A549 (cell line): Measurements from ENCODE around the gene MCTP2. TPM values are rescaled to one million over a fixed set of nuclear protein-coding genes. Genes with fewer than 3 reads are reported as not detected.

Experiments
- ATAC-seq, 2 experiments: fragments of 200-7000 bp in 1 of 2; fragments of >200 bp in 1 of 2; cut with Nextera tagmentation in 1 of 2; cut with Tn5 transposase in 1 of 2; 3 replicates each; pipeline versions ENCODE4 v1.8.0 to v1.9.1; 2018 to 2020; ENCODE audit warnings: mild to moderate bottlenecking in 1 of 2, moderate library complexity in 1 of 2
- CTCF ChIA-PET: fragments of 300-600 bp; sonication (Branson Sonifier 250); formaldehyde crosslinking; extraction: SDS; loops from one replicate; lab custom pipeline; 2021; ENCODE audit warnings: antibody characterized with exemption, inconsistent platforms; lab: Yijun Ruan, JAX
- POLR2A ChIA-PET: fragments of 350-600 bp; formaldehyde crosslinking; extraction: SDS; loops from one replicate; lab custom pipeline; 2021; ENCODE audit warnings: antibody characterized with exemption, inconsistent platforms; lab: Yijun Ruan, JAX
- DNase-seq, 2 experiments: peaks; one replicate each; pipeline versions ENCODE4 v3.0.0 to v3.0.0-alpha.2; 2011 to 2016; ENCODE audit warnings: low read depth in 1 of 2, low spot score in 1 of 2
- FAIRE-seq: peaks from 2 replicates; lab custom pipeline; 2011; peaks lifted over from hg19 to GRCh38; lab: Jason Lieb, UNC
- H3K27ac ChIP-seq, 2 experiments: fragments of >200 bp; sonication (Bioruptor Twin); formaldehyde crosslinking; 3 replicates each; pipeline ENCODE4 v1.5.1; 2016 to 2017
- H3K4me1 ChIP-seq: fragments of >200 bp; sonication (Bioruptor Twin); formaldehyde crosslinking; 3 replicates; pipeline ENCODE4 v1.6.1; 2016
- H3K4me2 ChIP-seq: fragments of >200 bp; sonication (Bioruptor Twin); formaldehyde crosslinking; 3 replicates; pipeline ENCODE4 v1.6.1; 2016
- H3K4me3 ChIP-seq: fragments of >200 bp; sonication (Bioruptor Twin); formaldehyde crosslinking; 3 replicates; pipeline ENCODE4 v1.5.1; 2016
- H3K9me3 ChIP-seq: fragments of >200 bp; sonication (Bioruptor Twin); formaldehyde crosslinking; 3 replicates; pipeline ENCODE4 v1.6.1; 2016
- BCL3 ChIP-seq: fragments of >200 bp; sonication (Bioruptor Twin); formaldehyde crosslinking; IDR thresholded peaks from 3 replicates; pipeline ENCODE4 v1.6.1; 2016
- BHLHE40 ChIP-seq: IDR thresholded peaks from 2 replicates; pipeline ENCODE4 v1.6.1; 2012; ENCODE audit warnings: low read depth, low read length, inconsistent platforms
- CBX2 ChIP-seq: fragments of 200-600 bp; sonication (generic); IDR thresholded peaks from 2 replicates; pipeline ENCODE4 v1.6.1; 2016; ENCODE audit warnings: low read depth, mild to moderate bottlenecking, borderline replicate concordance
- CBX8 ChIP-seq: fragments of 200-600 bp; sonication (generic); IDR thresholded peaks from 2 replicates; pipeline ENCODE4 v1.6.1; 2016
- CHD4 ChIP-seq: fragments of 200-600 bp; sonication (generic); IDR thresholded peaks from 2 replicates; pipeline ENCODE4 v1.6.1; 2016; ENCODE audit warnings: antibody characterized with exemption, mild to moderate bottlenecking, borderline replicate concordance
- CTCF ChIP-seq: fragments of >200 bp; sonication (Bioruptor Twin); formaldehyde crosslinking; IDR thresholded peaks from 3 replicates; pipeline ENCODE4 v1.5.1; 2016
- EHMT2 ChIP-seq: fragments of 200-600 bp; sonication (generic); IDR thresholded peaks from 2 replicates; pipeline ENCODE4 v1.6.1; 2016; ENCODE audit warnings: antibody characterized with exemption, low read depth, mild to moderate bottlenecking, moderate library complexity
- ELK1 ChIP-seq: fragments of 150-350 bp; IDR thresholded peaks from 2 replicates; pipeline ENCODE4 v1.6.1; 2014; ENCODE audit warnings: low read depth, mild to moderate bottlenecking, low read length
- EP300 ChIP-seq, 2 experiments: fragments of >200 bp; sonication (Bioruptor Twin); formaldehyde crosslinking; IDR thresholded peaks; 2 replicates in 1 of 2; 3 replicates in 1 of 2; pipeline ENCODE4 v1.6.1; 2016 to 2017
- FOSB ChIP-seq: fragments of 250-450 bp; sonication (Bioruptor Pico); IDR thresholded peaks from 2 replicates; pipeline ENCODE4 v1.5.0; 2020; ENCODE audit warnings: mild to moderate bottlenecking, moderate library complexity
- FOXS1 ChIP-seq: fragments of 250-450 bp; sonication (Bioruptor Pico); IDR thresholded peaks from 2 replicates; pipeline ENCODE4 v1.5.0; 2020; ENCODE audit warnings: mild to moderate bottlenecking, moderate library complexity
- HEYL ChIP-seq: fragments of 250-450 bp; sonication (Bioruptor Pico); IDR thresholded peaks from 2 replicates; pipeline ENCODE4 v1.8.0; 2021; ENCODE audit warnings: mild to moderate bottlenecking, moderate library complexity
- KDM5A ChIP-seq: fragments of 200-600 bp; sonication (generic); IDR thresholded peaks from 2 replicates; pipeline ENCODE4 v1.6.1; 2016; ENCODE audit warnings: antibody characterized with exemption, mild to moderate bottlenecking
- POLR2AphosphoS2 ChIP-seq: conservative IDR thresholded peaks from 2 replicates; pipeline ENCODE4 v1.6.1; 2012; ENCODE audit warnings: low read length, improper control_type of control experiment, inconsistent platforms
- SREBF2 ChIP-seq: fragments of 450-650 bp; IDR thresholded peaks from 2 replicates; pipeline ENCODE4 v1.6.1; 2014; ENCODE audit warnings: mild to moderate bottlenecking, moderate library complexity
- TFCP2L1 ChIP-seq: fragments of 250-450 bp; sonication (Bioruptor Pico); IDR thresholded peaks from 2 replicates; pipeline ENCODE4 v1.5.0; 2021; ENCODE audit warnings: mild to moderate bottlenecking
- ZFP36 ChIP-seq: fragments of 450-650 bp; IDR thresholded peaks from 2 replicates; pipeline ENCODE4 v1.6.1; 2014; ENCODE audit warnings: borderline replicate concordance; ENCODE audit not compliant: partially characterized antibody
- ZNF302 ChIP-seq: fragments of 250-450 bp; sonication (Bioruptor Pico); IDR thresholded peaks from 2 replicates; pipeline ENCODE4 v1.9.0; 2021; ENCODE audit warnings: inconsistent platforms, mild to moderate bottlenecking, moderate library complexity
- WGBS: methylation state at CpG from one replicate; pipeline ENCODE4 v1.1.6; 2017; ENCODE audit errors: missing lambda C conversion rate; 5-methylcytosine and 5-hydroxymethylcytosine counted together
- polyA plus RNA-seq, 4 experiments: library from polyadenylated mRNA; depleted of rRNA in 3 of 4; stranded (reverse); fragments of >200 nt; fragmentation: RNase III in 1 of 4; extraction: RNeasy Plus Mini Kit Qiagen cat#74134 plus additional on column Dnase treatment in 1 of 4; gene quantifications; 2 replicates in 3 of 4; 3 replicates in 1 of 4; pipeline ENCODE4 v1.2.3, GENCODE V29; 2011 to 2017
- TF ChIP-seq, protein P1 (sequence below): IDR thresholded peaks from 2 replicates; pipeline ENCODE4 v1.6.1; 2012
- TF ChIP-seq, protein P2 (sequence below): fragments of 250-450 bp; sonication (Bioruptor Pico); IDR thresholded peaks from 2 replicates; pipeline ENCODE4 v1.5.0; 2021; ENCODE audit warnings: mild to moderate bottlenecking, moderate library complexity, borderline replicate concordance
- TF ChIP-seq, protein P3 (sequence below): IDR thresholded peaks from 2 replicates; pipeline ENCODE4 v1.6.1; 2012
- TF ChIP-seq, protein P4 (sequence below): fragments of 450-650 bp; IDR thresholded peaks from 2 replicates; pipeline ENCODE4 v1.6.1; 2014; ENCODE audit warnings: antibody characterized with exemption

Gene MCTP2
- polyA plus RNA-seq, 2 of the 4 experiments (the other 2 are of a cell fraction) = not detected

DNA sequence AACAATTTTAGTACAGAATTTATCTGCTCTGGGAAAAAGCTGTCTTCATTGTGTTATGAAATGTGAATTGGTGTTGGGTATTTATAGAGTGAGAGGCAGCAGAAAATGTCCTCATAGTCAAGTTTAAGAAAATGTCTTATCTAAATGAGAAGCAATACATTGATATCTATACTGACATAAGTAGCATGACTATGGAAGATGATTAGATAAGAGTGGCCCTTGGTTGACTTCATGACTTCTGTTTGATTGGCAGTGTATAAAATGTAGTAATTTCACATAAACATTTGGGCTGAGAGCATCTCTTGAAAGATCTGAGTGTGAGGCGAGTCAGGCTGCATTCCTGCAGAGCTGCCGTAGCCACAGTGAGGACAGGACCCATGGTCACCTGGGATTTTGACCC is 19.4 kb downstream of the MCTP2 start:
- ChIA-PET POLR2A (no interaction called here), CTCF (interaction anchor here (0.6 kb wide), 1 partner anchor 1389 kb away, joined by 3 read pairs; no protein-coding TSS in a partner anchor)
- H3K27ac ChIP-seq = no peak overlapping the region
- WGBS = 21% methylated on average over 2 of the region's 2 CpGs
- ATAC-seq (no peak), DNase-seq (no peak), FAIRE-seq (no peak)
- no peaks in the 10 kb centered on the region for H3K4me1 ChIP-seq
- TF ChIP-seq CHD4 = no peak
- TF ChIP-seq, protein P1, sequence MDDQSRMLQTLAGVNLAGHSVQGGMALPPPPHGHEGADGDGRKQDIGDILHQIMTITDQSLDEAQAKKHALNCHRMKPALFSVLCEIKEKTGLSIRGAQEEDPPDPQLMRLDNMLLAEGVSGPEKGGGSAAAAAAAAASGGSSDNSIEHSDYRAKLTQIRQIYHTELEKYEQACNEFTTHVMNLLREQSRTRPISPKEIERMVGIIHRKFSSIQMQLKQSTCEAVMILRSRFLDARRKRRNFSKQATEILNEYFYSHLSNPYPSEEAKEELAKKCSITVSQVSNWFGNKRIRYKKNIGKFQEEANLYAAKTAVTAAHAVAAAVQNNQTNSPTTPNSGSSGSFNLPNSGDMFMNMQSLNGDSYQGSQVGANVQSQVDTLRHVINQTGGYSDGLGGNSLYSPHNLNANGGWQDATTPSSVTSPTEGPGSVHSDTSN = no peak
- TF ChIP-seq ELK1 = no peak
- no peak for TF ChIP-seq BCL3
- no peak for TF ChIP-seq CBX2
- TF ChIP-seq EHMT2 = no peak
- no peak for TF ChIP-seq ZNF302 (CRISPR knock-in tag)
- H3K4me2 ChIP-seq = no peak overlapping the region
- H3K9me3 ChIP-seq = peaks cover 24% of the 10 kb centered on the region
- H3K4me3 ChIP-seq = no peak overlapping the region

GRCh38 chr15:94252223-94252766 is 20.9 kb downstream of the MCTP2 start:
- H3K27ac ChIP-seq = no peak overlapping the region
- DNase-seq (no peak), FAIRE-seq (no peak), ATAC-seq (no peak)
- peaks cover 16% of the 10 kb centered on the region; the same call in 2 of the 3 replicates for H3K9me3 ChIP-seq
- H3K4me3 ChIP-seq = no peak overlapping the region
- ChIA-PET CTCF (no interaction called here), POLR2A (no interaction called here)
- no peak overlapping the region for H3K4me2 ChIP-seq
- H3K4me1 ChIP-seq = no peaks in the 10 kb centered on the region
- WGBS = 2% methylated on average over 1 of the region's 1 CpG
- TF ChIP-seq FOSB = no peak
- TF ChIP-seq CBX2 = no peak
- no peak for TF ChIP-seq CBX8
- no peak for TF ChIP-seq BHLHE40
- TF ChIP-seq FOXS1 (CRISPR knock-in tag) = no peak
- no peak for TF ChIP-seq CHD4
- TF ChIP-seq, protein P2, sequence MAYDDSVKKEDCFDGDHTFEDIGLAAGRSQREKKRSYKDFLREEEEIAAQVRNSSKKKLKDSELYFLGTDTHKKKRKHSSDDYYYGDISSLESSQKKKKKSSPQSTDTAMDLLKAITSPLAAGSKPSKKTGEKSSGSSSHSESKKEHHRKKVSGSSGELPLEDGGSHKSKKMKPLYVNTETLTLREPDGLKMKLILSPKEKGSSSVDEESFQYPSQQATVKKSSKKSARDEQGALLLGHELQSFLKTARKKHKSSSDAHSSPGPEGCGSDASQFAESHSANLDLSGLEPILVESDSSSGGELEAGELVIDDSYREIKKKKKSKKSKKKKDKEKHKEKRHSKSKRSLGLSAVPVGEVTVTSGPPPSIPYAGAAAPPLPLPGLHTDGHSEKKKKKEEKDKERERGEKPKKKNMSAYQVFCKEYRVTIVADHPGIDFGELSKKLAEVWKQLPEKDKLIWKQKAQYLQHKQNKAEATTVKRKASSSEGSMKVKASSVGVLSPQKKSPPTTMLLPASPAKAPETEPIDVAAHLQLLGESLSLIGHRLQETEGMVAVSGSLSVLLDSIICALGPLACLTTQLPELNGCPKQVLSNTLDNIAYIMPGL (CRISPR knock-in tag) = no peak
- no peak for TF ChIP-seq ZFP36
- TF ChIP-seq, protein P3, sequence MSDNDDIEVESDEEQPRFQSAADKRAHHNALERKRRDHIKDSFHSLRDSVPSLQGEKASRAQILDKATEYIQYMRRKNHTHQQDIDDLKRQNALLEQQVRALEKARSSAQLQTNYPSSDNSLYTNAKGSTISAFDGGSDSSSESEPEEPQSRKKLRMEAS = no peak
- TF ChIP-seq TFCP2L1 (CRISPR knock-in tag) = no peak
- TF ChIP-seq SREBF2 = no peak
- TF ChIP-seq ELK1 = no peak
- no peak for TF ChIP-seq EP300 (IDR thresholded peaks at IDR 0.05)
- TF ChIP-seq POLR2AphosphoS2 = no peak
- TF ChIP-seq, protein P1 = no peak
- TF ChIP-seq CTCF = no peak
- TF ChIP-seq KDM5A = no peak
- TF ChIP-seq HEYL (CRISPR knock-in tag) = no peak
- TF ChIP-seq, protein P4, sequence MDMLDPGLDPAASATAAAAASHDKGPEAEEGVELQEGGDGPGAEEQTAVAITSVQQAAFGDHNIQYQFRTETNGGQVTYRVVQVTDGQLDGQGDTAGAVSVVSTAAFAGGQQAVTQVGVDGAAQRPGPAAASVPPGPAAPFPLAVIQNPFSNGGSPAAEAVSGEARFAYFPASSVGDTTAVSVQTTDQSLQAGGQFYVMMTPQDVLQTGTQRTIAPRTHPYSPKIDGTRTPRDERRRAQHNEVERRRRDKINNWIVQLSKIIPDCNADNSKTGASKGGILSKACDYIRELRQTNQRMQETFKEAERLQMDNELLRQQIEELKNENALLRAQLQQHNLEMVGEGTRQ = no peak
